Skin epidermis (tissue), 12 donors: ENCODE results near the gene PSMF1.
A peak's percentile ranks its signal among the peaks of the same experiment; 100 is the strongest.
"Not testable (repeated sequence)": the region's sequence is repeated elsewhere in the genome, so short reads cannot be mapped to it uniquely, and the experiment has no call there.

Experiments
- H3K27ac ChIP-seq, 21 experiments: fragments of 200-600 bp; sonication (generic) in 11 of 21; one replicate each; pipeline ENCODE4 v1.5.0; 2020; ENCODE audit warnings: mild to moderate bottlenecking in 3 of 21, inconsistent platforms in 2 of 21, moderate library complexity in 2 of 21
- H3K4me3 ChIP-seq, 7 experiments: fragments of 200-600 bp; sonication (generic) in 2 of 7; one replicate each; pipeline ENCODE4 v1.5.0; 2020; ENCODE audit warnings: inconsistent platforms in 2 of 7, mild to moderate bottlenecking in 2 of 7, moderate library complexity in 1 of 7

The PSMF1 gene

GRCh38 chr20:1121429-1121828, 3.0 kb downstream of the PSMF1 start:
- Histone ChIP-seq H3K27ac (peak overlapping the region in 4 of 21 experiments; percentile 13 to 64 (median 47)), H3K4me3 (no peak overlapping the region)

GRCh38 chr20:1122388-1123315, 4.2 kb downstream of the PSMF1 start:
- Histone ChIP-seq H3K4me3 (no peak overlapping the region), H3K27ac (peak overlapping the region in 11 of 21 experiments; percentile 13 to 64 (median 31))

- H3K27ac ChIP-seq = no peak overlapping the region
These were observed 5.3 kb downstream of the PSMF1 start for GRCh38 chr20:1123666-1124065.

GRCh38 chr20:1124421-1124820, 6.0 kb downstream of the PSMF1 start:
- H3K27ac ChIP-seq = no peak overlapping the region
- no peak overlapping the region for H3K4me3 ChIP-seq

More at GRCh38 chr20:1123666-1124065, 5.3 kb downstream of the PSMF1 start:
- no peak overlapping the region for H3K4me3 ChIP-seq

- H3K4me3 ChIP-seq = no peak overlapping the region
These were observed 6.9 kb downstream of the PSMF1 start for GRCh38 chr20:1125277-1125676.

GRCh38 chr20:1127840-1128239, 9.4 kb downstream of the PSMF1 start:
- H3K27ac ChIP-seq = no peak overlapping the region
- H3K4me3 ChIP-seq = no peak overlapping the region

More at GRCh38 chr20:1125277-1125676, 6.9 kb downstream of the PSMF1 start:
- no peak overlapping the region for H3K27ac ChIP-seq

GRCh38 chr20:1130058-1130694, 11.8 kb downstream of the PSMF1 start:
- H3K4me3 ChIP-seq = no peak overlapping the region
- no peak overlapping the region for H3K27ac ChIP-seq

GRCh38 chr20:1130847-1131246, 12.4 kb downstream of the PSMF1 start:
- peak overlapping the region in 1 of 21 experiments; percentile 10 for H3K27ac ChIP-seq
- no peak overlapping the region for H3K4me3 ChIP-seq

- Histone ChIP-seq H3K4me3 (no peak overlapping the region), H3K27ac (peak overlapping the region in 1 of 21 experiments; percentile 10)
These were observed 13.0 kb downstream of the PSMF1 start for GRCh38 chr20:1131354-1131753.

- no peak overlapping the region for H3K4me3 ChIP-seq
- H3K27ac ChIP-seq = no peak overlapping the region
These were observed 16.0 kb downstream of the PSMF1 start for GRCh38 chr20:1134355-1134754.

- Histone ChIP-seq H3K4me3 (no peak overlapping the region), H3K27ac (no peak overlapping the region)
These were observed 16.4 kb downstream of the PSMF1 start for GRCh38 chr20:1134836-1135235.

GRCh38 chr20:1137236-1137635, 18.8 kb downstream of the PSMF1 start:
- no peak overlapping the region for H3K4me3 ChIP-seq
- H3K27ac ChIP-seq = no peak overlapping the region

GRCh38 chr20:1144401-1145172, 26.2 kb downstream of the PSMF1 start:
- H3K4me3 ChIP-seq = no peak overlapping the region
- H3K27ac ChIP-seq = no peak overlapping the region

- Histone ChIP-seq H3K4me3 (no peak overlapping the region), H3K27ac (no peak overlapping the region)
These were observed 28.6 kb downstream of the PSMF1 start for GRCh38 chr20:1146957-1147356.

- not testable (repeated sequence) for H3K4me3 ChIP-seq, H3K27ac ChIP-seq
These were observed 31.4 kb downstream of the PSMF1 start for GRCh38 chr20:1149812-1150211.

GRCh38 chr20:1150218-1150617, 31.8 kb downstream of the PSMF1 start:
- Histone ChIP-seq H3K27ac (no peak overlapping the region), H3K4me3 (no peak overlapping the region)

GRCh38 chr20:1150968-1151367, 32.6 kb downstream of the PSMF1 start:
- Histone ChIP-seq H3K27ac (no peak overlapping the region), H3K4me3 (no peak overlapping the region)

GRCh38 chr20:1154226-1154625, 35.8 kb downstream of the PSMF1 start:
- Histone ChIP-seq H3K27ac (no peak overlapping the region), H3K4me3 (no peak overlapping the region)

- no peak overlapping the region for H3K27ac ChIP-seq
- no peak overlapping the region for H3K4me3 ChIP-seq
These were observed 36.3 kb downstream of the PSMF1 start for GRCh38 chr20:1154691-1155090.

GRCh38 chr20:1155342-1155741, 36.9 kb downstream of the PSMF1 start:
- Histone ChIP-seq H3K27ac (no peak overlapping the region), H3K4me3 (no peak overlapping the region)
